ENCODE results near the gene SH3GL3.

DNA sequence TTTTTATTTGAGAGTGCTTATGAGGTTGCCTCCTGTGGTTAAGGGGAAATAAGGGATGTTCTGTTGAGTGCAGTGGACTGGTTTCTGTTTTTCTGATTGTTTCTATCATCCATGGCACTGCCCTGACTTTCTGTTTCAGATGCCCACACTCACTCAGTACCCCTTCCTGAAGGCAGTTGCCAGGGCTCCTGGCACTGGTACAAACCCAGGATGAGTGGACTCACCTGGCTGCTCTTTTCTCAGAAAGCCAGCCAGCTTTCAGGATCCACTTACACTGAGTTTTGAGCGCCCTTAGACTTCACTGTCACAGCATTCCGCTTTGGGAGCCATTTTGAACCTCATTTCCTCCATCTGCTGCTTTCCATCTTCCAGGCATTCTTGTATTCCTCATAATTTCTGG, 150.9 kb downstream of the SH3GL3 start:
- TF ChIP-seq, protein P1, sequence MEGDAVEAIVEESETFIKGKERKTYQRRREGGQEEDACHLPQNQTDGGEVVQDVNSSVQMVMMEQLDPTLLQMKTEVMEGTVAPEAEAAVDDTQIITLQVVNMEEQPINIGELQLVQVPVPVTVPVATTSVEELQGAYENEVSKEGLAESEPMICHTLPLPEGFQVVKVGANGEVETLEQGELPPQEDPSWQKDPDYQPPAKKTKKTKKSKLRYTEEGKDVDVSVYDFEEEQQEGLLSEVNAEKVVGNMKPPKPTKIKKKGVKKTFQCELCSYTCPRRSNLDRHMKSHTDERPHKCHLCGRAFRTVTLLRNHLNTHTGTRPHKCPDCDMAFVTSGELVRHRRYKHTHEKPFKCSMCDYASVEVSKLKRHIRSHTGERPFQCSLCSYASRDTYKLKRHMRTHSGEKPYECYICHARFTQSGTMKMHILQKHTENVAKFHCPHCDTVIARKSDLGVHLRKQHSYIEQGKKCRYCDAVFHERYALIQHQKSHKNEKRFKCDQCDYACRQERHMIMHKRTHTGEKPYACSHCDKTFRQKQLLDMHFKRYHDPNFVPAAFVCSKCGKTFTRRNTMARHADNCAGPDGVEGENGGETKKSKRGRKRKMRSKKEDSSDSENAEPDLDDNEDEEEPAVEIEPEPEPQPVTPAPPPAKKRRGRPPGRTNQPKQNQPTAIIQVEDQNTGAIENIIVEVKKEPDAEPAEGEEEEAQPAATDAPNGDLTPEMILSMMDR (IDR thresholded peaks at IDR 0.05), result no peak
- no peak for TF ChIP-seq POLR2A (IDR thresholded peaks at IDR 0.05)

All from lower leg skin (tissue), 3 donors.